ENCODE results near the gene GPC3.

GPC3 gene

DNA sequence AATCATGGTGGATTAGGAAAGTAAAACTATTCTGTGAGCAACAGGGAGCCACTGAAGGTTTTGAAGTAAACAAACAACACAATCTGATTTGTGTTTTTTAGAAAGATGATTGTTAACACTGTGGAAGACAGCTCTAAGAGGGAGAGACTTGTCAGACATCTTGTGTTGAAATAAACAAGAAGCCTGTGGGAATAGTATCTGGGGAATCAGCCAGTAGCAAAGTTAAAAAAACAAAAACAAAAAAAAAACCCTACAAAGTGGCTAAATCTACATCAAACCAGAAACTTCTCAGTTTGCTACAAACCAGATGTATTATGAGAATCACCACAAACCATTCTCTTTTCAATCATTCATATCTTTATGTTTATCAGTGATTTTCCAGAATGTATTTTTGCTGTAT, 444.4 kb downstream of the GPC3 start:
- TF ChIP-seq CTCF (IDR thresholded peaks at IDR 0.05; ENCODE audit: extremely low read depth, insufficient read depth, missing control alignments) = no peak
- in situ Hi-C loops (cut with MboI; ENCODE audit: low pct_unique_long_range_greater_than_20kb, low sequenced_read_pairs, unreplicated experiment) = no loop called here
- DNase-seq (ENCODE audit: low spot score) = no peak

DNA sequence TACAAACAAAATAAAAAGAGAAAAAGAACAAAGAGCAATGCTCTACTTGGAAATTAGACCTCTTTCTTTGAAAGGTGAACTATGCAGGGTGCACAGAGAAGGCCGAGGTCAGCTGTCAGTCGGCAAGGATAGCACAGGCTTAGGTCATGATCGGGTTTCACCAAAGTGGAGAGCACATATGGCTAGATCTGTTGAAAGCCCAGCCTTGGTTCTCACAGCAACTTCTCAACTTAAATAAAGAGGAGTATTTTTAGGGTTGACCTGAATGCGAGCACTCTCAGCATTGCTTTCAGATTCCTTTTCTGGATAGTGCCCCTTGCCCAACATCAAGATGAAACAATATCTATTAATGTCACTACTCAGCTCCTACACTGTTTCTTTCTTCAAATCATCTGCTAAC, 447.2 kb downstream of the GPC3 start:
- no peak for DNase-seq (ENCODE audit: low spot score)
- TF ChIP-seq CTCF (IDR thresholded peaks at IDR 0.05; ENCODE audit: extremely low read depth, insufficient read depth, missing control alignments) = no peak
- in situ Hi-C loops (cut with MboI; ENCODE audit: low pct_unique_long_range_greater_than_20kb, low sequenced_read_pairs, unreplicated experiment) = no loop called here

DNA sequence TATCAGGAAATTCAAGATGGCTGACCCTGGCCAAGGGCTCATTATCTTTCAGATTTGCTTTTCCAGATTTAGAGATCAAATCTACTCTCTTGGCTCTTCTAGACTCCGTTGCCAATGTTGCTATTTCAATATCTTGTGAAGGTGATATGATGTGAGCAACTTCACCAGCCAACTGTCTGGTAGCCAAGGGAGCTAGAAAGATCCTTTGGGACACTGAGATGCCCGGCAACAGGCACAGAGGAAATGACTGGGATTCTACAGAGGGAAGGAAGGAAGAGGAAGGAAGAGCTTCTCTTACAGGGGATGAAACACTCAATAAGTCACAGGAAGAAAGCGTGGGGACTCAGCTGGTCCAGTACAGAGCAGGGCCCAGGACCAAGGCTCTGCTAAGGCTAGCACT, 448.3 kb downstream of the GPC3 start:
- DNase-seq (ENCODE audit: low spot score) = no peak
- in situ Hi-C loops (cut with MboI; ENCODE audit: low pct_unique_long_range_greater_than_20kb, low sequenced_read_pairs, unreplicated experiment) = no loop called here
- no peak for TF ChIP-seq CTCF (IDR thresholded peaks at IDR 0.05; ENCODE audit: extremely low read depth, insufficient read depth, missing control alignments)

- in situ Hi-C loops (cut with MboI; ENCODE audit: low pct_unique_long_range_greater_than_20kb, low sequenced_read_pairs, unreplicated experiment) = no loop called here
- TF ChIP-seq CTCF (IDR thresholded peaks at IDR 0.05; ENCODE audit: extremely low read depth, insufficient read depth, missing control alignments) = no peak
- DNase-seq (ENCODE audit: low spot score) = no peak
Measured at GRCh38 chrX:133535066-133535465, 450.3 kb downstream of the GPC3 start.

DNA sequence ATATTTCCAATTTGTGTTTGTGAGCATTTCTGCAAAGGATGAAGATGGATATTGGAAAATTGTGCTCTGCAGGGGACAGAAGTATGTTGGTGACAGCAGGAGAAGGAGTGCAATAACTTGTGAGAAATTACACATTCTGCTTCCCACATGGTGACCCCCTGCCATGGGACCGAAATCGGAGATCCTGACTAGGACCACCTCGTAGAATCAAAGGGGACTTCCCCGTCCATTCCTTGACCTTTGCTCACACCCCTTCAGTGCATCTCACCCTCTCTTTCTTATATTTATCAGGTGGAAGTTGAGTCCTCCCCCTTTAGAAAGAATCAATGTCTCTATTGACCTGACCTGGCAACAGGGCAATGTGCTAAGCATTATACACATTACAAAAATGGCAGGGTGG, 451.2 kb downstream of the GPC3 start:
- TF ChIP-seq CTCF (IDR thresholded peaks at IDR 0.05; ENCODE audit: extremely low read depth, insufficient read depth, missing control alignments) = no peak
- in situ Hi-C loops (cut with MboI; ENCODE audit: low pct_unique_long_range_greater_than_20kb, low sequenced_read_pairs, unreplicated experiment) = no loop called here

GRCh38 chrX:133533249-133533648, 452.1 kb downstream of the GPC3 start:
- in situ Hi-C loops (cut with MboI; ENCODE audit: low pct_unique_long_range_greater_than_20kb, low sequenced_read_pairs, unreplicated experiment) = no loop called here

More for the DNA sequence above, 451.2 kb downstream of the GPC3 start:
- DNase-seq (ENCODE audit: low spot score) = no peak

More at GRCh38 chrX:133533249-133533648, 452.1 kb downstream of the GPC3 start:
- TF ChIP-seq CTCF (IDR thresholded peaks at IDR 0.05; ENCODE audit: extremely low read depth, insufficient read depth, missing control alignments) = no peak
- DNase-seq (ENCODE audit: low spot score) = no peak
